Activated T-cell treated with anti-CD3 and anti-CD28 coated beads, Interleukin-2, amount 50 U/mL, for 48 hours (primary cell): Measurements from ENCODE around the gene FGF12.

Source experiments
- DNase-seq, 2 experiments: peaks; one replicate each; pipeline ENCODE4 v3.0.0-alpha.2; 2020

Gene FGF12

DNA sequence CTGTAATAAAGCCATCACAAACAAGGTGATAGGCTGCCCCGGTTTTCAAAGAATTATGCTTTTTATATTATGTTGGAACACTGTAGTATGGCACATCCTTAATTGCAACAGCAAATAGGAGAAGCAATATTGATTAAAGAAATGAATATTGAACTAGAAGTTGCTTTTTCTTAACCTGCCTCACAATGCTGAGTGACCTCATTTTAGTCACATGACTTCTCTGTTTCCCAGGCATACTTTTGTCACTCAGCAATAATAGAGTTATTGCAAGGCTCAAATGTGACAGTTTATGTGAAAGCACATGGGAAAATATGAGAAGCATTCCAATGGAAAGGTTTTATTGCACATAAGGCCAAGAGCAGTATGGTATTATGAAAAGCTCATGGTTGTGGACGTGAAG lies 400.7 kb downstream of the FGF12 start:
- no peak for DNase-seq

DNA sequence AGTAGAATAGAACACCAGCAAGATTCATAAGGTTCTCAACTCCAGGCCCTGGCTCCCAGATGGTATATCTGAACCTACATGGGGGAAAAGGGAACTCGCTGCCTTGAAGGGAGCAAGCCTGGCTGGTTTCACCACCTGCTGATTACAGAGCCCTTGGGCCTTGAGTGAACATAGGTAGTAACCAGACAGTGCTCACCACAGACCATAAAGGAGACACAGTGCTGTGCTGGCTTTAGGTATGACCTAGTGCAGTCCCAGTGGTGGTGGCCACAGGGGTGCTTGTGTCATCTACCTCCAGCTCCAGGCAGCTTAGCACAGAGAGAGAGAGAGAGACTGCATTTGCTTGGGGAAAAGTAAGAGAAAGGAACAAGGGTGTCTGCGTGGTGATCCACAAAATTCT lies 409.8 kb downstream of the FGF12 start:
- no peak for DNase-seq

DNA sequence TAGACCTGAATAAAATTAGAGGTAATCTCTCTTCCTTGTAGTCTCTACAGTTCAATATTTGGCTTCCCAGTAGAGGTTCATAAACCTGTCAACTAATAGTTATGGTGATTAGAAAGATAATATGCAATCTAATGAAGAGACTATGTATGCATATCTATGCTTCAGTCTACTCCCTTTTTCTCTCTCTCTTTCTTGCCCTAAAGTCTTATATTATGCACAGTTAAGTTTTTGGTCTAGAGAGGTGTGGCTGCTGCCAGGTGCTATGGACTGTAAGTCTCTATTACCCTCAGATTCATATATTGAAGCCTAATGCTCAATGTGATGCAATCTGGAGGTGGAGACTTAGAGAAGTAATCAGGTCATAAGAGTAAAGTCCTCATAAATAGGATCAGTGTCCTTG lies 413.7 kb downstream of the FGF12 start:
- DNase-seq = no peak

GRCh38 chr3:192307631-192308030 lies 419.7 kb downstream of the FGF12 start:
- no peak for DNase-seq

DNA sequence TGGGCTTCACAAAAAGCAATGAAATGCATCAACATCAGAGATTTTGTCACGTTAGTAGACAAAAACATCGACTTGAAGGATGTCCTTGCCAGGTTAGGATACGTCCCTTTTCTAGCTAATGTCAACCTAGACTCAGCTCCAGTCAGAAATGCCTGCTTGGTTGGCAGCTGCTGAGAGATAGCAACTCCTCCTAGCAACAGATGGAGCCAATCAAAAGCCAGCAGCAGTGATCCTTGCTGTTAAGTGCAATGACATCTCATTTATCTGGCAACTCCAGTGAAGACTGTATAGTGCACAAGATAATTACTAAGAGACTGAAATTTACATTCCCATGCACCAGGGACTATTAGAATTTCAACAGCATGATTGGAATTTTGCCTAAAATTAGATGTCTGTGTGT lies 424.1 kb downstream of the FGF12 start:
- DNase-seq = no peak

GRCh38 chr3:192302721-192303120 lies 424.6 kb downstream of the FGF12 start:
- DNase-seq = no peak

DNA sequence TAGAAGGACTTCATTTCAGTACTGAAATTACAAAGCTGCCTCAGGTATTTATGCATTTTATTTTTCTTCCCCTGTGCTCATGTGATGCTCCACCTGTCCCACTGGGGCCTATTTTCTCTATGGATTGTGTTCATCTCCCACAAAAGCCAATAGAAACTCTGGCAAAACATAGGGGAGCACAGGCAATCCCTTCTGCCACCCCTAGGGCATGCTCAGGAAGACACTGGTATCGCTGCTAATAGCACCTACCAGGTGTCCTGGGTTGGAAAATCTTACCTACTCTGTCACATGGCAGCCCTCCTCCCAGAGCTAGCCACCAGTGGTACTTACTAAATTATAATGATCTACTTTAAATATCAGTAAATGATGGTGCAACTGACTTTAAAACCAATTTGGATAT lies 427.4 kb downstream of the FGF12 start:
- DNase-seq = no peak

GRCh38 chr3:192296845-192297244 lies 430.5 kb downstream of the FGF12 start:
- DNase-seq = no peak

DNA sequence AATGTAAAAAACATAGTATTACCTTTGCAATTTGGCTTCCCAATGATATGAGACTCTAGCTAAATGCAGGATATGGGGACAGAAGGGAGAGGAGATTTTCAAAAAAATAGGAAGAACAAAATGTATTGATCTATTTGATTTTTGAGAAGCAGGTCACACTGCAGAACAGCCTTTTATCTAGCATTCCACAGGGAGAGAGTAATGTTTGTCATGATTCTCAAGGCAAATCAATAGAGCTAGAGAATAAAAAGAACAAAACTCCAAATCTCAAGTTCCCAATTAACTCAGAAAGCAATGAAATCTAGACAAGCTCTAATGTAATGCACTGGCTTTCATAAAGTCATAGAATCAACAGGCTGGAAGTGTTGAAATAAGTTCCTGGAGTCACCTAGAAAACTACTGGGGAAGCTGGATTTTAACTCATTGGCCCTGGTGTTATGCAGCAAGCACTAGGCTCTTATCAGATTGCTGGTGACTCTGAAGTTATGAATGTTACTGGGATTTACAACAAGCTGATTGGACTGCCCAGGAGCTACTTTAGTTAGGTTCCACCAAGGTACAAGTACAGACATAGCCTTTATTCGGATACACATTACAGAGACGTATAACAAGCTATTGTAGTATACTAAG lies 442.8 kb downstream of the FGF12 start:
- DNase-seq = no peak

DNA sequence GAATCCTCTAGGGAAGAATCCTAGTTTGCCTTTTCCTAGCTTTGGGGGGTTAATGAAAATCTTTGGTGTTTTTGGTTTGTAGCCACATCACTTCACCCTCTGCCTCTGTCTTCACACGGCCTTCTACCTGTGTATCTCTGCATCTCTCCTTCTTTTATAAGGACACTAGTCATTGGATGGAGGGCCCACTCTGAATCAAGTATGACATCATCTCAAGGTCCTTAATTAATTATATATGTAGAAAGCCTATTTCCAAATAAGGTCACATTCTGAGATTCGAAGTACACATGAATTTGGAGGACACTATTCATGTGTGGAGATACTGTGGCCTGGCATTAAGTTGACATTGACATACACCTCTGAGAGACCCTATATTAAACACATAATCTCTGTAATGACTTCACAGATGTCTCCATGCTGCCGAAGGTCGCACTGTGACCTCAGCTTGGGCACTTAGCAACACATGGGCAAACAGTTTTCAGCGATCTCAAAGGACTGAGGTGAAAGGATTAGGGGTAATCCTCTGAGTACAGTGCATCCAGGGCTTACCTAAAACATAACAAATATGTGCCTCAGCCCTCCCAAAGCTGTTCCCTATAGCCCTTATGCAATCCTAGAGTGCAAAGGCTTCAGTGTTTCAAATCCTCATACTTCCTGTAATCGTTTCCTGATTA lies 446.0 kb downstream of the FGF12 start:
- DNase-seq = no peak

DNA sequence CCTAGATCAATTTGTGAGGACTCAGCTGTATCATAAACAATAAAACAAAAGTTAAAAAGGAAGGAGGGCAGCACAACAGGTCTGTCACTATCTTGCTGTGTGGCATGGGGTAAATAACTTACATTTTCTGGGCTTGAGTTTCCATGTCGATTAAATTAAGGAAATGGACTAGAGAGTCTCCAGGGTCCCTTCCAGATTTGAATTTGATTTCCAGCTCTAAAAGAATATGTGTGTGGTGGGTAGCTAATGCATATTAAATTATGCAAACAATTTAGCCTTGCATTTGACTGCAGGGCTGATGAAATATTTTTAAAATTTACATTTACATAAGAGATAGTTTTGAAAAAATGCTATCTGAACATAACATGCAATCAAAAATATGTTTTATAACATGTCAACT lies 447.7 kb downstream of the FGF12 start:
- no peak for DNase-seq

DNA sequence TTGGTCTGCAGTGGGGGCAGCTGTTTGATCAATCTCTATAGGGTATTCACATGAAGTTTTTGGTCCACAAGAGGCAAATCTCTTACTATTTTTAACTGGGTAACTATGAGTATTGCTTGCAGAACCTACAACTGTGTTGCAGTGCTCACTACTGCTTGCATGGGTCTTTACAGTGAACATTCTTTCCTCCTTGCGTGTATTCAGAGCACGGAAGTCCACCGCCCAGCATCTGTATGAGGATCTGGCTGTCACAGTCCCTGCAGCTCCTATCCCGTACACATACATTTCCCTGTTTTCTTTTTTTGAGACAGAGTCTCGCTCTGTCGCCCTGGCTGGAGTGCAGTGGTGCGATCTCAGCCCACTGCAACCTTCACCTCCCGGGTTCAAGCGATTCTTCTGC lies 449.9 kb downstream of the FGF12 start:
- DNase-seq = no peak

DNA sequence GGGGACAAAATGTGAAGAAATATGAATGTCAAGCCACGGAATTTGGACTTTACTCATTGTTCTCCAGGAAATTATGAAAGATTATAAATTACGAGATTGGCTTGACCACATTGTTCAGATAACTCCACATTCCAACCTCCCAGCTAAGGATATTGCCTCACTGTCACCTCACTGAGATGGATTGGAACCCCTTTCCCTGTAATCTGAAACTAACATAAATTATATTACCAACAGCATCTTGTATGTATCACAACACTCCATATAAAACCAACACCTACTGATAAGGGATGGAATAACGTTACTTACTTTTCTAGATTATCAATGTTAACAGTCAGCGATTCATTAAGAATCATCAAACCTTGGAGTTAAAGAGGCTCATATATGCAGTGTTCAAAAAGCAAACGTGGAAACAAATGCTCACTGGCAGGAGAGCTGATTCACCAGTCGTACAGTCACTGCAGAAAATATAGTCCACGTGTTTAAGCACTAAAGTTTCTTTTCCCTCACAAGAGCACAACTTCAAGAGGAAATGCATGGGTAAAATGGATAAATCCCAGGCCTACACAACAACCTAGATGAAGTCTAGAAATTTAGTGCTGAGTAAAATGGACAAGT lies 451.5 kb downstream of the FGF12 start:
- DNase-seq = no peak

- no peak for DNase-seq
Measured at GRCh38 chr3:192273697-192274010, 453.7 kb downstream of the FGF12 start.

GRCh38 chr3:192273001-192273696 lies 454.2 kb downstream of the FGF12 start:
- DNase-seq = no peak

DNA sequence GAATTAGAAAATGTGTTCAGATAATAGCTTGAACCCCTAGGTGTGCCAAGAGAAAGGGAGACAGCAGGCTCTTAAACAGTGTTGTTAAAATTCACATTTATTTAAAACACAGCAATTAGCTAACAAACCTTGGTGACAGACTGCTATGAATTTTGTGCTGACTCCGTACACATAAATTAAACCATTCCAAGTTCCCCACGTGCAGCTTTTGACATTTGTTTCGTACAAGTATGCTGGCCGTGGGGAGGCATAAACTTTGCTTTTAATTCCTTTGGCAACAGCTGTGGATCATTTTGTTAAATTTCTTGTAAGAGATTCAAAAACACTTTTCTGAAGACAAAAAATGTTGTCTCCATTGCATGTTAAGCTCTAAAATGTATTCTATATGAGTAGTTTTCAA lies 465.3 kb downstream of the FGF12 start:
- no peak for DNase-seq

DNA sequence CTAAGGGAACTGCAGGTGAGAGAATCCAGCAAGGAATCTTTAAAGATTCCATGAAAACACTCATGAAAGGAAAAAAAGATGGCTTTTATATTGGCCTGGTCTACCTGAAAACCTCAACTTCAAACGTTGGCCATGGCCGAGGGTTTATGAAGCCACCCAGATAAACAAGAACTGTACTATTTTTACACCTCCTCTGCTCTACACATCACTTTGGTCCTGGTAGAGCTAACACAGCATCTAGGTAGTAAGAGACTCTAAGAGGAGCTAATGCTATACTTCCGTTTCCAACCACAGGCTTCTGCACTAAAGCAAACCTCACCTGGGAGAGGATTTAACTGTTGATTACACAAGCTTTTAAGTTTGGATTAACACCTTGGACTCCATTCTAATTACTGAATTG lies 466.2 kb downstream of the FGF12 start:
- DNase-seq = no peak

DNA sequence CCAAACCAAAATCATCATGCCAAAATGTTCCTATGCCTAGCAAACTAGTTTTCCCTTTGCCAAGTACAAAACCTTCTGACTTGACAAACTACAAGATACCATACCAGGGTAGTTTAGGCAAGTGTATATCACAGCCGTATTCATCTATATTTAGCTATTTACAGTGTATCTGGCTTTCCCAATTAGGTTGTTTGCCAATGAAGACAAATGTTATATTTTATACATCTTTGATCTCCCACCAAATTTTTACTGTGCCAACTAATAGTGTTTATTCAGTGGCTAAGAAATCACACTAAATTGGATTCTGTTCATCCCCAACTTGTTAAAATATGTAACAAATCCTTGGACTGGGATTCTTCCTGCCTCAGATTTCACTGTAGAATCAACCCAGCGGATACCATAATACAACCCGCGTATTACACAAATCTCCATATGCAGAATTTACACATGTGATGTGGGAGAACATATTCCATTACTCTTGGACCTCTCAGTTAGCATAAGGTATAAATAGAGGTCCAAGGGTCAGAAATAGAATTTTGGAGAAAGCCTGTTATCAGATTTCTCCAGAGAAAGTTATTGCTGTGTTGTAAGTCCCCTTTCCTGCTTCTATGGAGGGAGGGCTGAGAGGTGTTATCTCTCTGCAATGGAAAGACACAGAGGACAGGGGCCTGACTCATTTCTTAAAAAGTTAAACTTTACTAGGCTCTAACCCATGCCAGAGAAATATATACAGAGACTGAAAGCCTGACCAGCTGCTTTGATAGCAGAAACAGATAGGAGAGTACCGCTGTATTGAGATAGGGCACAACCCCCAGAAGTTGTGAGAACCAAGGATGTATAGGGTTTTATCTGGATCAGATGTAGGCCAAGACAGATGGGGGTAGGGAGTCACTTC lies 467.0 kb downstream of the FGF12 start:
- no peak for DNase-seq

- DNase-seq = no peak
Measured at GRCh38 chr3:192259661-192260060, 467.7 kb downstream of the FGF12 start.

- no peak for DNase-seq
Measured at GRCh38 chr3:192258721-192259120, 468.6 kb downstream of the FGF12 start.

DNA sequence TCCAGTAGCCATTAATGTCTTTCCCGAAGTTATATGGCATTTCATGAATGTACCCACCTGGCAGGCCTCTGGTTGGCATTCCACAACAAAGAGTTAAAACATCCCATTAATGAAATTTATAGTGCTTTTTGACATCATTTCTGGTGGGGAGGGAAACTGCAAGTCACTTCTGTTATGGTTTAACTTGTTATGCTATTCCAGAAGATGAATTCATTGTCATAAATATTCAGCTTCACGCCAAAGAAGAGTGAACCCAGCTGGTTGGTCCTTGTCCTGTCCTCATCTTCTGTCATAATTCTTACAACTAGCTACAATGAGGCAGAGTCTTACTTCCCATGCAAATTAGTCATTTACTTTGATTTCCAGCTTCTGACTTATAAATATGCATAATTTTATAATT lies 471.5 kb downstream of the FGF12 start:
- no peak for DNase-seq

- DNase-seq = no peak
Measured at GRCh38 chr3:192253138-192253887, 474.0 kb downstream of the FGF12 start.
